PC-9 (cell line): ENCODE results near the gene GAL3ST3. TPM values are rescaled to one million over a fixed set of nuclear protein-coding genes. Genes with fewer than 3 reads are reported as not detected.
"Not testable (repeated sequence)": the region's sequence is repeated elsewhere in the genome, so short reads cannot be mapped to it uniquely, and the experiment has no call there.

Experiments
- BruUV-seq: library from RNA; stranded (reverse); fragments of 400-500 nt; replicated peaks from 2 replicates; lab custom pipeline; 2021; lab: Mats Ljungman, UMichigan
- CTCF ChIA-PET: fragments of 300-600 bp; sonication (Branson Sonifier 250); formaldehyde crosslinking; loops from one replicate; lab custom pipeline; 2022; ENCODE audit warnings: antibody characterized with exemption; lab: Charles Lee
- POLR2A ChIA-PET: fragments of 300-600 bp; sonication (Branson Sonifier 250); formaldehyde crosslinking; loops from one replicate; lab custom pipeline; 2022; ENCODE audit warnings: antibody characterized with exemption; ENCODE audit not compliant: unreplicated experiment; lab: Charles Lee
- DNase-seq, 2 experiments: peaks; one replicate each; pipeline versions ENCODE4 v3.0.0 to v3.0.0-alpha.2; 2015 to 2022; ENCODE audit warnings: mixed read lengths in 1 of 2
- H2AFZ ChIP-seq: fragments of 200-600 bp; sonication (generic); 2 replicates; pipeline ENCODE4 v1.8.1; 2017; ENCODE audit warnings: antibody characterized with exemption
- H3F3A ChIP-seq: fragments of 200-600 bp; sonication (generic); 2 replicates; pipeline ENCODE4 v1.8.1; 2017; ENCODE audit warnings: antibody characterized with exemption, mild to moderate bottlenecking, low read depth; ENCODE audit not compliant: insufficient read depth
- H3K27ac ChIP-seq: fragments of 200-600 bp; sonication (generic); 2 replicates; pipeline ENCODE4 v1.6.1; 2016; ENCODE audit warnings: mixed run types
- H3K27me3 ChIP-seq: fragments of 200-600 bp; sonication (generic); 2 replicates; pipeline ENCODE4 v1.6.1; 2016; ENCODE audit warnings: low read depth, mixed run types; ENCODE audit not compliant: insufficient read depth
- H3K36me3 ChIP-seq: fragments of 200-600 bp; sonication (generic); 2 replicates; pipeline ENCODE4 v1.6.1; 2016; ENCODE audit warnings: low read depth, mixed run types
- H3K4me1 ChIP-seq: fragments of 200-600 bp; sonication (generic); replicated peaks from 2 replicates; pipeline ENCODE4 v1.6.1; 2016; ENCODE audit warnings: mixed run types; ENCODE audit not compliant: insufficient read depth
- H3K4me2 ChIP-seq: fragments of 200-600 bp; sonication (generic); 2 replicates; pipeline ENCODE4 v1.6.1; 2017; ENCODE audit warnings: mixed run types
- H3K4me3 ChIP-seq: fragments of 200-600 bp; sonication (generic); 2 replicates; pipeline ENCODE4 v1.6.1; 2016; ENCODE audit warnings: mixed run types
- H3K79me2 ChIP-seq: fragments of 200-600 bp; sonication (generic); 2 replicates; pipeline ENCODE4 v1.6.1; 2017; ENCODE audit warnings: low read depth, mixed run types
- H3K9me2 ChIP-seq: fragments of 200-600 bp; sonication (generic); 2 replicates; pipeline ENCODE4 v1.8.1; 2017; ENCODE audit warnings: mild to moderate bottlenecking; ENCODE audit not compliant: insufficient read depth
- H3K9me3 ChIP-seq: fragments of 200-600 bp; sonication (generic); 2 replicates; pipeline ENCODE4 v1.8.1; 2016; ENCODE audit warnings: low read depth; ENCODE audit not compliant: insufficient read depth
- H4K20me1 ChIP-seq: fragments of 200-600 bp; sonication (generic); 2 replicates; pipeline ENCODE4 v1.8.1; 2017; ENCODE audit not compliant: insufficient read depth
- CTCF ChIP-seq: fragments of 200-600 bp; sonication (generic); conservative IDR thresholded peaks from 2 replicates; pipeline ENCODE4 v1.6.1; 2017; ENCODE audit warnings: mixed run types, antibody characterized with exemption, mild to moderate bottlenecking, moderate library complexity
- EZH2 ChIP-seq: fragments of 200-600 bp; sonication (generic); IDR thresholded peaks from 2 replicates; pipeline ENCODE4 v1.8.0; 2017; ENCODE audit warnings: antibody characterized with exemption, low read depth
- intact Hi-C: fragments of 100-400 bp; cut with micrococcal nuclease; formaldehyde crosslinking; loops from one replicate; pipeline ENCODE4 v1.10.0; 2022; ENCODE audit not compliant: unreplicated experiment
- total RNA-seq: library from RNA; stranded (reverse); gene quantifications from 2 replicates; pipeline ENCODE4 v1.2.3, GENCODE V29; 2021

The GAL3ST3 gene
- total RNA-seq, 1 experiment from 2014 or later, result not detected

GRCh38 chr11:66026017-66026529 is 22.9 kb downstream of the GAL3ST3 start, which contains the start of gene CATSPER1:
Gene CATSPER1, minus strand, starts transcription at chr11:66026479. Its CDS starts 100 bp downstream, at chr11:66026379.
- TF ChIP-seq EZH2, result no peak
- TF ChIP-seq CTCF, result no peak
- H3K4me1 ChIP-seq, result peaks cover 8% of the 10 kb centered on the region
- no peaks in the 10 kb centered on the region for H3K79me2 ChIP-seq
- no peaks in the 10 kb centered on the region for H4K20me1 ChIP-seq
- H3K27ac ChIP-seq, result no peak within 1 kb of the TSS
- ChIA-PET POLR2A (interaction anchor here (0.6 to 0.7 kb wide), 2 partner anchors 25 to 131 kb away, joined by 4 to 5 read pairs; no protein-coding TSS in a partner anchor), CTCF (interaction anchor here (0.9 kb wide), 1 partner anchor 19 kb away, joined by 3 read pairs; no protein-coding TSS in a partner anchor)
- H3K4me2 ChIP-seq, result no peak within 1 kb of the TSS
- no peaks in the 10 kb centered on the region for H3K36me3 ChIP-seq
- BruUV-seq, result no TSS peak
- peaks cover 2% of the 10 kb centered on the region; the same call in 1 of the 2 replicates for H3F3A ChIP-seq
- no peaks in the 10 kb centered on the region for H3K27me3 ChIP-seq
- DNase-seq, result no peak
- H3K9me3 ChIP-seq, result no peaks in the 10 kb centered on the region
- H3K4me3 ChIP-seq, result no peak within 1 kb of the TSS
- H3K9me2 ChIP-seq, result no peaks in the 10 kb centered on the region
- intact Hi-C loops, result no loop called here
- no peak within 1 kb of the TSS for H2AFZ ChIP-seq

- intact Hi-C loops, H3K9me2 ChIP-seq, H4K20me1 ChIP-seq, H3K36me3 ChIP-seq, H3K79me2 ChIP-seq, H3K9me3 ChIP-seq, H3K4me2 ChIP-seq, H3K27me3 ChIP-seq, H3F3A ChIP-seq, DNase-seq, BruUV-seq, H3K4me3 ChIP-seq, H3K27ac ChIP-seq, POLR2A ChIA-PET: not testable (repeated sequence)
- CTCF ChIA-PET, result interaction anchor here (0.5 to 1.6 kb wide), 4 partner anchors 21 to 35 kb away, joined by 3 to 6 read pairs (median 4); partner anchors contain the start of genes BANF1 and EIF1AD
- 0 out of 2 replicates have a peak overlapping the region, but pooled peaks have one; percentile 25 for H2AFZ ChIP-seq
- H3K4me1 ChIP-seq, result peaks cover 20% of the 10 kb centered on the region
Observed at GRCh38 chr11:66023186-66023440, 25.8 kb downstream of the GAL3ST3 start.

GRCh38 chr11:66022401-66023185 is 26.4 kb downstream of the GAL3ST3 start:
- no peaks in the 10 kb centered on the region for H3K9me2 ChIP-seq
- H3F3A ChIP-seq, result no peaks in the 10 kb centered on the region
- H3K4me3 ChIP-seq, result peak overlapping the region; percentile 21; the same call in 1 of the 2 replicates
- no peak overlapping the region for H3K27ac ChIP-seq
- no peaks in the 10 kb centered on the region for H4K20me1 ChIP-seq
- ChIA-PET POLR2A (interaction anchor here (0.5 to 0.7 kb wide), 2 partner anchors 30 to 145 kb away, joined by 6 to 15 read pairs; no protein-coding TSS in a partner anchor), CTCF (interaction anchor here (0.5 to 1.6 kb wide), 16 partner anchors 8 to 253 kb away, joined by 3 to 19 read pairs (median 4); partner anchors contain the start of genes BANF1, CCDC85B, EIF1AD and FIBP)
- H2AFZ ChIP-seq, result 0 out of 2 replicates have a peak overlapping the region, but pooled peaks have one; percentile 25
- no peaks in the 10 kb centered on the region for H3K79me2 ChIP-seq
- no TSS peak for BruUV-seq
- no peaks in the 10 kb centered on the region for H3K27me3 ChIP-seq
- H3K4me1 ChIP-seq, result peaks cover 20% of the 10 kb centered on the region
- intact Hi-C loops, result loop anchor here (1.0 kb wide), 2 partner anchors 20 to 33 kb away; partner anchors contain the start of genes BANF1 and EIF1AD
- peak overlapping the region; percentile 77 for H3K4me2 ChIP-seq
- DNase-seq, result peak; percentile 49 to 83
- TF ChIP-seq CTCF (peak; percentile 99), EZH2 (no peak)
- no peaks in the 10 kb centered on the region for H3K36me3 ChIP-seq
- H3K9me3 ChIP-seq, result no peaks in the 10 kb centered on the region
